NCI-H524 (cell line): ENCODE results near the gene KLK8.
"Not testable (repeated sequence)": the region's sequence is repeated elsewhere in the genome, so short reads cannot be mapped to it uniquely, and the experiment has no call there.

Source experiments
- DNase-seq, 2 experiments: peaks; one replicate each; lab custom pipeline; 2025; lab: John Stamatoyannopoulos, UW

Gene KLK8

DNA sequence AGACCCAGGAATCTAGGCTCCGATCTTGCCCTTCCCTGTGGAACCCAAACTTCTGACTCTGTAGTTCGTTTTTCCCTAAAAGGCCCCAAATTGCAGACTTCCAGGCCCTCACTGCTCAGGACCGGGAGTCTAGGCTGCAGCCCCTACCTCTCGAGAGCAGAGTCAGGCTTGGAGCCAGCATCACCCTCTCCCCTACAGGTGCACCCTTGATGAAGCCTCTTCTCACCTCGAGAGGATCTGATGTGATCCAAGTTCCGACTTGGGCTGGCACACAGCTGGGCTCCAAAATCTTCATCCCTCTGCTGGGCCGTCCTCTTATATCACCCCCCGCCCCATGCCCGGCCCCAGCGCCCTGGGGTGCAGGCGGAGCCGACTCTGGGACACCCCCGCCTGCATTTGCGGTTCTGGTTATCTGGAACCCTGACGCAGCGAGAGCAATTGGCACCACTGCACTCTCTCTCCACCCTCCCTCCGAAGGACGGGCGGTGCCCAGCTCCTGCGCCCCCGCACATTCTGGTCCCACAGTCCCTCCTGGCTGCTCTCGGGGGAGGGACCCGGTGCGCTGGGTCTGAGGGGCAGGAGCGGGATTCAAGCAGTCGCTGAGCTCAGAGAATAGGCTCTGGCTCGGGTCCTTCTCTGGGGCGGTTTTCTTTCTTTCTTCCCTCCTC, 17.6 kb downstream of the KLK8 start, which contains the start of gene KLK7:
TSS of gene KLK7 (minus strand) at position 293 of the 668 bp plus-strand sequence. CDS start 1,518 bp downstream, outside the sequence.
- DNase-seq, result no peak

DNA sequence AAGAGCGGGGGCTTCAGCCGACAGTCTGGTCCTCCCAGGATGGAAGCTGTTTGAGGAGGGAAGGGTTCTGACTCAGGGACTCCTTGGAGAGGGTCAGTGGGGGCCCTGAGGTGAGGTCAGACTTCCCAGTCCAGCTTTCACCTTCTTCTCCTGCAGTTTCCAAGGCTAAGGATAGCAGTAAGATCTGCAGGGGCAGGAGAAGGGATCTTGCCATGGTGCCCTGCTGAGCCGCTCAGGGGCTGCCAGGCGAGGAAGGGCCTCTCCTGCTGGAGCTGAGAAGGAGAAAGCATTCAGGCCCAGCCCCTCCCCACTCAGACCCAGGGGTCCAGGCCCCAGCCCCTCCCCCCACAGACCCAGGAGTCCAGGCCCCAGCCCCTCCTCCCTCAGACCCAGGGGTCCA, 19.2 kb downstream of the KLK8 start:
- DNase-seq, result no peak

DNA sequence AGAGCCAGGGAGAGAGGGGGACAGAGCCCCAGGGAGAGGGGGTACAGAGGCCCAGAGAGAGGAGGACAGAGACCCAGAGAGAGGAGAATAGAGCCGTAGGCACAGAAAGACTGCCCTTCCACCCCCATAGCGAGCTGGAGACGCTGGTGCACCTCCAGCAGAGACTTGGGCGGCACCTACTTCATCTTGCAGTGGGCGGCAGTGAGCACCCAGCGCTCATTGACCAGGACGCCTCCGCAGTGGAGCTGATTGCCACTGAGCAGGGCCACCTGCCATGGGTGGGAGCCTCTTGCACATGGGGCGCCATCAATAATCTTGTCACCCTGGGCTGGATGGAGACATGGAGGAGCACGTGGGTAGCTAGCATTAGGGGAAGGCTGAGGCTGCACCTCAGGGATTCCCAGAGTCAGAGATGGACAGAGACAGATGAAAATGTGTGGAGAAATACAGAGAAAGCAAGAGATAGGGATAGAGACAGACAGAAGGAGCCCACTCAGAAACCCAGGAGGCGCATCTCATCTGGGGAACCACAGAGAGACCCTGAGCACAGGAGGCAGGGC, 19.7 kb downstream of the KLK8 start:
- no peak for DNase-seq

DNA sequence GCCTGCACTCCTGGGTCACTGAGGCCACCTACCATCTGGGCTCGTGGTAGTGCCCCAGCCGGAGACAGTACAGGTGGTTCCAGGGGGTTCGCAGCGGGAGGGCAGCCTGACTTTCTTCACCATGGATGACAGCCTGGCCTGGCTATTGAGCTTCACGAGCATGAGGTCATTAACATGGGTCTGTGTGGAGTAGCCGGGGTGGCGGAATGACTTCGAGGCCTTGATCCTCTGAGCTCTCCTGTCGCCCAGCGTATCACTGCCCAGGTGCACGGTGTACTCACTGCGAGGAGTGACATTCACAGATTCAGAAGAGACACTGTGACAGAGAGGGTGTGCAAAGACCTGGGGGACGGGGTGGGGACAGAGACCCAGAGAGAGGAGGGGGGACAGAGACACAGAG, 21.2 kb downstream of the KLK8 start:
- DNase-seq, result no peak

DNA sequence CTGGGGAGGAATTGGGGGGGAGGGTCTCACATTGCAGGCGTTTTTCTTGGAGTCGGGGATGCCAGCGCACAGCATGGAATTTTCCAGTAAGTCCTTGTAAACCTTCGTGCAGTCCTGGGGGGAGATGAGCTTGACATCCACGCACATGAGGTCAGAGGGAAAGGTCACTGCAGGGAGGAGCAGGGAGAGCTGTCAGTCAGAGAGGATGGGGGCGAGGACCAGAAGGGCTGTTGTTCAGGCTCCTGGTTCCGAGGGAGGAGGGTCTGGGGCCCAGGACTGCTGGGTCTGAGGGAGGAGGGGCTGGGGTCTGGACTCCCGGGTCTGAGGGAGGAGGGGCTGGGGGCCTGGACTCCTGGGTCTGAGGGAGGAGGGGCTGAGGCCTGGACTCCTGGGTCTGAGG, 21.6 kb downstream of the KLK8 start:
- no peak for DNase-seq

DNA sequence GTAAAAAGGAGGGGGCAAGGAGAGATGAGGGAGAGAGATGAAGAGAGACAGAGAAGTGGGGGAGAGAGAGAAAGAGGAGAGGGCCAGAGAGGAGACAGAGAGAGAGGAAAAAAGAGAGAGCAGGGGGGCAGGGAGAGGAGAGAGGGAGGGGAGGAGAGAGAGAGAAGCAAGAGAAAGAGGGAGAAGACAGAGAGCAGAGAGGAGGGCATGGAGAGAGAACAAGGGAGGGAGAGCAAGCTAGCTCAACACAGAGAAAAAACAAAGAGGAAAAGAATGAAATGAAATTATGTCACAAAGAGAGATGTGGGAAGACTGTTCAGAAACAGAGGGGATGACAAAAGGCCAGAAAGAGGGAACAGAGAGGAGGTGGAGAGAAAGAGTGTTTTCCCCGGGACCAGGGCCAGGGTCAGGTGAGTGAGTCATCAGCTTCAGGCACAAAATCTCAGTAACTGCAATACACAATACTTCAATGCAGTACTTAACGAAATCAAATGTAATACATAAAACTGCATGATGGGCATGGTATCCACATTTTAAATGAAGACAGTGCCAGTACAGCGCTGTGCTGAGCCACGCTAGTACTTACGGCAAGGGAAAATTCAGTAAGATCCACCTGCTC, 22.5 kb downstream of the KLK8 start:
- no peak for DNase-seq

DNA sequence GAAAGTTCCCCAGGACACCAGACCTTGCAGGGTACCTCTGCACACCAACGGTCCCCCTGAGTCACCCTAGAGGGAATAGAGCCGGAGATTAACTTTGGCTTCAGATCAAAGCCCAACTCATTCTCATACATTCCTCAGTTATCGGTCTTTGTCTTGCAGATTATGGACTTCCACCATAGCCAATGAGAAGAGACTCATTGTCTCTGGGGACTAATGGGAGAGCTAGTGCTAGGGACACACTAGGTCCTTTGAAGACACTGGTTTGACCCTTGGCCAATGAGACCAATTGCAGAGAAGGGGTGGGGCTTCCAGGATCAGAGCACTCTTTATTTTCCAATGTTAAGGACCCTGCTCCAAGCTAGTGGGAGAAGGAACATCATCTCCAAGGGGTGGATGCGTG, 23.8 kb downstream of the KLK8 start:
- no peak for DNase-seq

DNA sequence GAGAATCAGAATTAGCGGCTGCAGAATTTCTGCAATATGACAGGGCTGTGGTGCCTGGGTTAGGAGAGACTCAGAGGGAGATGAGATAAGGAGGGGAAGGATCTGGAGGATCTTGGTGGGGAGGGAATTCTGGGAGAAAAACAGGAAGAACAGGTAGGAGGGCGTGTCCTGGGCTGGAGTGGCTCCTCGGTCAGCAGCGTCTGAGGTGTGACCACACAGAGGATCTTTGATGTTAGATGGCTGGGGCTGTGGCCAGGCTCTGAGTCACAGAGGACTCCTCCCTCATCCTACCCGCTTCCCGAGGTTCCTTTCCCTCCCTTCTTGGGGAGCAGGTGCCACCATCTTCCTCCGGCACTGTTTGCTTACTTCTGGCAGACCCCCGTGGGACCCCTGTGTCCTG, 25.6 kb downstream of the KLK8 start:
- DNase-seq, result no peak

DNA sequence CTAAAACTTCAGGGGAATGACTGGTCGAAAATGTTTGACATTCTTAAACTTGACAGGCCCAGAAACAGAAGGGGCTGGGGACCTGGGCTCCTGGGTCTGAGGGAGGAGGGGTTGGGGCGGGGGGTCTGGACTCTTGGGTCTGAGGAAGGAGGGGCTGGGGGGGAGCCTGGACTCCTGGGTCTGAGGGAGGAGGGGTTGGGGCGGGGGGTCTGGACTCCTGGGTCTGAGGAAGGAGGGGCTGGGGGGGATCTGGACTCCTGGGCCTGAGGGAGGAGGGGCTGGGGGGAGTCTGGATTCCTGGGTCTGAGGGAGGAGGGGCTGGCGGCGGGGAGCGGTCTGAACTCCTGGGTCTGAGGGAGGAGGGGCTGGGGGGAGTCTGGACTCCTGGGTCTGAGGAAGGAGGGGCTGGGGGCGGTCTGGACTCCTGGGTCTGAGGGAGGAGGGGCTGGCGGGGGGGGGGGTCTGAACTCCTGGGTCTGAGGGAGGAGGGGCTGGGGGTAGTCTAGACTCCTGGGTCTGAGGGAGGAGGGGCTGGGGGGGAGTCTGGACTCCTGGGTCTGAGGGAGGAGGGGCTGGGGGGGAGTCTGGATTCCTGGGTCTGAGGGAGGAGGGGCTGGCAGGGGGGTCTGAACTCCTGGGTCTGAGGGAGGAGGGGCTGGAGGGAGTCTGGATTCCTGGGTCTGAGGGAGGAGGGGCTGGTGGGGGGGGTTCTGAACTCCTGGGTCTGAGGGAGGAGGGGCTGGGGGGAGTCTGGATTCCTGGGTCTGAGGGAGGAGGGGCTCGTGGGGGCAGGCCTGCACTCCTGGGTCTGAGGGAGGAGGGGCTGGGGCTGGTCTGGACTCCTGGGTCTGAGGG, 26.5 kb downstream of the KLK8 start:
- DNase-seq, result no peak

DNA sequence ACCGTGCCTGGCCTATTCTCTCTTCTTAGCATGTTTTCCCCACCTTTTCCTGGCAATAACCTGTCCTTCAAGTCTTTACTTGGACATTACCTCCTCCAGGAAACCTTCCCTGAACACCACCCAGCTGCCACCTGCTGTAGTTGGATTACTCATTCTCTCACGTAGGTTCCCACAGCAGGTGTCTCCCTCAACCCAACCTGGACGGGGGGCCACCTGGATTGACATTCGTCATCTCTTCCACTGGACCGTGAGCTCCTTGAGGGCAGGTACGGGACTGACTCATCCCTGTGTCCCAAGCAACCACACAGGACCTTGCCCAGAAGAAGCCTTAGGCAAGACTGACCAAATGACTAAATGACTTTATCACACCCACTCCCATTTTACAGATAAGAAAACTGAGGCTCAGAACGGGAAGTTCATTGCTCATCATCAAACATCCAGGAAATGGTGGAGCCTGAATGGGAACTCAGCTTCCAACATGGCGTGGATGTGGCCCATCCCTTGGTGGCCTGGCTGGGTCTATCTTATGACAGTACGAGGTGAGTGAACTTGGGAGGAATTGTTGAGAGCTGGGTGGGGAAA, 28.5 kb downstream of the KLK8 start:
- DNase-seq, result no peak

DNA sequence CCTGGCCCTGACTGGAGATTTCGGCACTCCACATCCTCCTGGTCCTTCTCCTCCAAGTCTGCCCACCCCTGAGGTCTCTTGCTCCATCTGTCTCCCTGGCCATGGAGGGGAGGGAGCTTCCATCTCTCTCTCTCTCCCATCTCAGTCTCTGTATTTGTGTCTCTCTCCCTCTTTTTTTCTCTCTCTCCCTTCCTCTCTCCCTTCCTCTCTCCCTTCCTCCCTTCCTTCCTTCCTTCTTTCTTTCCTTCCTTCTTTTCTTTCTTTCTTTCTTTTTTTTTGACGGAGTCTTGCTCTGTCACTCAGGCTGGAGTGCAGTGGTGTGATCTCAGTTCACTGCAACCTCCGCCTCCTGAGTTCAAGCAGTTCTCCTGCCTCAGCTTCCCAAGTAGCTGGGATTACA, 31.6 kb downstream of the KLK8 start:
- not testable (repeated sequence) for DNase-seq

DNA sequence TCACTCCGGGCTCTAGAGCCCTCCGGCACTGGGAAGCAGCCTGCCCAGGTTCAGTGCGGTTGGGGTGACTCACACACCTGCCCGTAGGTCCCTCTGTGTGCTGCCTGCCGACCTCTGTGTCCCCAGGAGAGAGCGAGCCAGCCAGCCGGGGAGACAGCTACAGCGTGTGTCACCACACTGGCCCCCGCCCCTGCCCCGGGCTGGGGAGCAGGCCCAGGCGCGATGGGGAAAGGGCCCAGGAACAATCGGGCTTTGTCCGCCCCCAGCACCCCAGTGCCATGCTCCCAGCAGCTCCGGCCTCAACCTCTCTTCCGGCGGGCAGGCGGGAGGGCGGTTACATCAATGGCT, 32.0 kb downstream of the KLK8 start, which contains the start of gene KLK6:
TSS of gene KLK6 (minus strand) at position 179 of the 348 bp plus-strand sequence. CDS start 1,487 bp downstream, outside the sequence.
- DNase-seq, result no peak

DNA sequence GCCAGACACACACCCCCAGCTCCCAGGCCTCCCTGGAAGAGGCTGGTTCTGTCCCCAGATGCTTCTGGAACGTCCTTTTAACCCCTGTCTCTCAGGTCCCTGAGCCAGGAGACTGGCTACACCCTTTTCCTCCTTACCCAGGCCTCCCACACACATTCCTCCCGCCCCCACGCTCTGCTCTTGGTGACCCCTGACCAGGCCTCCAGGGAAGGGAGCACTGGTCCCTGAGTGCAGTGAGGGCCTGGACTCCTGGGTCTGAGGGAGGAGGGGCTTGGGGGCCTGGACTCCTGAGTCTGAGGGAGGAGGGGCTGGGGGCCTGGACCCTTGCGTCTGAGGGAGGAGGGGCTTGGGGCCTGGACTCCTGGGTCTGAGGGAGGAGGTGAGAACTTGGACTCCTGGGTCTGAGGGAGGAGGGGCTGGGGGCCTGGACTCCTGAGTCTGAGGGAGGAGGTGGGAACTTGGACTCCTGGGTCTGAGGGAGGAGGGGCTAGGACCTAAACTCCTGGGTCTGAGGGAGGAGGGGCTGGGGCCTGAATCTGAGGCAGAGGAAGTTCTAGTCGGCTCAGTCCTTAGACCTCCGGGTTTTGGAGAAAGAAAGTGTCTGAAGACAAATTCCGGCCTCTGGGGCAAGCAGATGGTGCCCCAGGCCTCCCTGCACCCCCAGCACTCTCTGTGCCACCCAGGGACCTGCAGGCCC, 32.5 kb downstream of the KLK8 start:
- no peak for DNase-seq

DNA sequence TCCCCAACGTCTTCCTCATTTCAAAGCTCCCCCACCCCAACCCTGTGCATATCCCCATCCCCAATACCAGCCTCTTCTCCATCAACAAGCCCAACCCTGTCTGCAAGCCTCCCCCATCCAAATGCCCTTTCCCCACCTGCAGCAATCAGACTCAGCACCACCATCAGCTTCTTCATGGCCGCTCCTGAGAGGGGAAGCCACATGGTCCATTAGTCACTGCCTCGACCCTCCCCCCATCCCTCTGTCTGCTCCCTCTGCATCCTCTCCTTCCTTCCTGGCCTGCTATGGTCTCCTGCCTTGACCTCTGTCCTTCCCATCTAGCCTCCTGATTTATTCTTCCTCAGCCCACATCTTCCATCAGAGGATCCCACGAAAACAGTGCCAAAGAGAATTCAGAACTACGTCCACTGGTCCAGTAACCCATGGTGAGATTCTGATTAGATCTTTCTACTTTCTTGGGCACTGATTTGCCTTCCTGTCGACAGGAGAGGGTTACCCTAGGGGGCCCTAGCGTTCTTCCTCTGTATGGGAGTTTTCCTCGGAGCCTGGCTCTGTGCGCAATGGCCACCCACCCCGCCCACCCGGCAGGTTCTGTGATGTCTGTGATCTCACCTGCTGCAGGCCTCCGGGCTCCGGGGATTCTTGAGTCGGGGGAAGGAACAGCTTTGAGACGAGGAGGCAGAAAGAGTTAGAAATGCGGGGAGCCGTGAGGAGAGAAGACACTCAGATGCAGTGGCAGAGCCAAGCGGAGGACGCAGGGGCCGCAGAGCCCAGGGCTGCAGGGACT, 33.3 kb downstream of the KLK8 start:
- no peak for DNase-seq

DNA sequence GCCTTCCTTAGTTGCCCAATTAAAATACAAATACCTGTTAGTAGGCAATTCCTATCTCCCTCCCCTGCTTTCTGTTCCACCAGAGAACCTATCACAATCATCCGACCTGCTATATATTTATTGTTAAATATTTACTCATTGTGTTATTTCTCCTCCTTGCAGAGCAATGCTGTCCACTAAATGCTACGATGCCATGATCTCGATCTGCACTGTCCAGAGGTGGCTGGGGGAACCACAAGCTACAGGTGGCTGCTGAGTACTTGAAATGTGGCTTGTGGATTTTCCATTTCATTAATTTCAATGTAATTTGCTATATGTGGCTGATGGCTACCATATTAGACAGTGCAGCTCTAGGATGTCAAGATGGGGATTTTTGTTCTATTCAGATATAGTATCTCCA, 37.1 kb downstream of the KLK8 start:
- no peak for DNase-seq

DNA sequence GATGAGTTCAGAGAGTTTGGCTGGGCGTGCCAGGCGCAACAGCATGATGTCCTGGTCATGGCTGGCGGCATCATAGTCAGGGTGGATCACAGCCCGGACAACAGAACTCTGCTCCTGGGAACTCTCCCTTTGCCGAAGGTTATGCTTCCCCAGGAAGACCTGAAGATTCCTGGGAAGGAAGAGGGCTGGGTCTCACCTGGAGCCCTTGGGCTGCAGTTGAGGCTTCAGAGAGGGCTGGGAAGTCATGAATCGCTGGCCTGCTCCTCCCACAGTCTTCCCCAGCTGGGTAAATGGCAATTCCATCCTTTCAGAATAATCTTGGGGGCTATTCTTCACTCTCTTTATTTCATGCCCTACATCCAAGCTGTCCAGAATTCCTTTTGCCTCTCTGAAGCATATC, 38.0 kb downstream of the KLK8 start:
- no peak for DNase-seq

DNA sequence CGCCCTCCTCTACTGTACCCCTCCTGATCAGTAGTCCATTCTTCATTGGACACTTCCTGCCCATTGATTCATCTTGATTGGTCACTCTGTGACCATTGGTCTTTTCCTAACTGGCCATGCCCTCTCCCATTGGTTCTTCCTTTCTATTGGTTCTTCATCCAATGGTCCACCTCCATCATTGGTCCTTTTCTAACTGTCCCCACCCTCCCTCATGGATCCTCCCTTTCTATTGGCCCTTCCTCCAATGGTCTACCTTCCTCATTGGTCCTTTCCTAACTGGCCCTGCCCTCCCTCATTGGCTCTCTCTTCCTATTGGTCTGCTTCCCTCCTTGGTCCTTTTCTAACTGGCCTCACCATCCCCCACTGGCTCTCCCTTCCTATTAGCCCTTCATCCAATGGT, 39.2 kb downstream of the KLK8 start:
- DNase-seq, result no peak

DNA sequence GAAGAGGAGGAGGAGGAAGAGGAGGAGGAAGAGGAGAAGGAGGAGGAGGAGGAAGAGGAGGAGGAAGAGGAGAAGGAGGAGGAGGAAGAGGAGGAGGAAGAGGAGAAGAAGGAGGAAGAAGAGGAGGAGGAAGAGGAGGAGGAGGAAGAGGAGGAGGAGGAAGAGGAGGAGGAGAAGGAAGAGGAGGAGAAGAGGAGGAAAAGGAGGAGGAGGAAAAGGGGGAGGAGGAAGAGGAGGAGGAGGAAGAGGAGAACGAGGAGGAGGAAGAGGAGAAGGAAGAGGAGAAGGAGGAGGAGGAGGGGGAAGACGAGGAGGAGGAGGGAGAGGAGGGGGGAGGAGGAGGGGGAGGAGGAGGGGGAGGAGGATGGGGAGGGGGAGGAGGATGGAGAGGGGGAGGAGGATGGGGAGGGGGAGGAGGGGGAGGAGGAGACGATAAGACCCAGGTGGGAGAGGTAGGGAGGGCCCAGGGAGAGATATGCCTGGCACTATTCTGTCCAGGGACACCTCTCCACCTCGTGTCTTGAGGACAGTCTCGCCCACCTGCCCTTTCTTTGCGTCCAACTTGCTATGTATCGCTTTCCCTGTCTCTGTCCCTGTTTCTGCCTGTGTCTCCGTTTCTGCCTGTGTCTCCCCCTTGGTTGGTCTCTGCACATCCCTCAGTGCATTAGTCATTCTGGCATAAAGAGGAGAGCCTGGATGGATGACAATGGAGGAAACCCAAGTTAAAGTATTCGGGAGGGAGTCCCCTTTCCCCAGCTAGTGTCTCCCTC, 41.5 kb downstream of the KLK8 start:
- DNase-seq, result no peak

DNA sequence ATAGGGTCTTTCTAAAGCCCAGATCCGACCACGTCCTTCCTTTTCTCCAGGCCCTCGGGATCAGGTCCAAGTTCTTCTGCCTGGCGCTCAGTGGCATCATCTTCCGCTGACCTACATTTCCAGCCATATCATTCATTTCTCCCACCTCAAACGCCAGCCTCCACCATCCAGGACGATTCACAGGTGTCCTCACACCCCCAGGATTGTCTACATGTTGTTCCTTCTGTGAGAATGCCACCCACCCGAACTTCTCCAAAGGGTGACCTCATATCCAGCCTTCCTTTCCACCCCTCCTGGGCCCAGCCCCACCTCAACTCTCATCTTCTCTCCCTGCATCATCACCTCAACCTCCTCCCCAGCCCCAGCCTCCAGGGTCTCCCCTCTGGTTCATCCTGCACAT, 43.8 kb downstream of the KLK8 start:
- no peak for DNase-seq

DNA sequence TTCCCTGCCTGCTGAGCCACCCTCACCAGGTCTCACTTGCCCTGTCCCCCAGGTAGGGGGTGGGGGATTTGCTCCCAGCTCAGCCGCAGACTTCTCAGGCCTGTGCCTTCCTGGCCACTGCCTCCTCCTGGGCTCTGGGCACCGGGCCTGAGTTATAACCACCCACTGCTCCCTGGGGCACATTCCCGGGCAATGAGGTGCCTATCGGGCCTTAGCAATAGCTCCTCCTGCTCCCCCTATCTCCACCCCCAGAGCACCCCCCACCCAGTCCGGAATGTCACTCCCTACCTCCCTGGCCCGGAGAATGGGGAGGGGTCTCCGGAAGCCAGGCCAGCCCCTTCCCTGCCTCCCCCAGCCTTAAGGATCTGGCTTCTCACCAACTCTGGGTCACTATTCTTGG, 48.5 kb downstream of the KLK8 start, which contains the start of gene KLK5:
TSS of gene KLK5 (minus strand) at position 129 of the 400 bp plus-strand sequence. CDS start 381 bp downstream, outside the sequence.
- no peak for DNase-seq
